Measurements from ENCODE around the gene EPHB1. TPM values are rescaled to one million over a fixed set of nuclear protein-coding genes. Genes with fewer than 3 reads are reported as not detected.

Gene EPHB1
- total RNA-seq, 1 donor from 2014 or later, result 0.53 TPM

GRCh38 chr3:135134684-135135075, 339.6 kb downstream of the EPHB1 start:
- Histone ChIP-seq H3K9me3 (no peaks in the 10 kb centered on the region), H3K36me3 (no peaks in the 10 kb centered on the region), H3K27ac (no peak overlapping the region), H3K4me3 (no peak overlapping the region), H3K4me1 (no peaks in the 10 kb centered on the region), H3K27me3 (no peaks in the 10 kb centered on the region)
- TF ChIP-seq CTCF (IDR thresholded peaks at IDR 0.05), result no peak
- intact Hi-C loops (cut with DNase I), result no loop called here
- DNase-seq (ENCODE audit: low spot score in 2 of 2), result no peak

- H3K36me3 ChIP-seq, result no peaks in the 10 kb centered on the region
- no peak overlapping the region for H3K27ac ChIP-seq
- H3K4me1 ChIP-seq, result no peaks in the 10 kb centered on the region
- TF ChIP-seq CTCF (IDR thresholded peaks at IDR 0.05), result no peak
- H3K27me3 ChIP-seq, result no peaks in the 10 kb centered on the region
- H3K9me3 ChIP-seq, result no peaks in the 10 kb centered on the region
- intact Hi-C loops (cut with DNase I), result no loop called here
- H3K4me3 ChIP-seq, result no peak overlapping the region
- DNase-seq (ENCODE audit: low spot score in 2 of 2), result no peak
Observed at GRCh38 chr3:135135445-135135844, 340.4 kb downstream of the EPHB1 start.

- Histone ChIP-seq H3K4me3 (no peak overlapping the region), H3K27me3 (no peaks in the 10 kb centered on the region), H3K4me1 (no peaks in the 10 kb centered on the region), H3K9me3 (no peaks in the 10 kb centered on the region), H3K27ac (no peak overlapping the region), H3K36me3 (no peaks in the 10 kb centered on the region)
- intact Hi-C loops (cut with DNase I), result no loop called here
- TF ChIP-seq CTCF (IDR thresholded peaks at IDR 0.05), result no peak
- no peak for DNase-seq (ENCODE audit: low spot score in 2 of 2)
Observed at GRCh38 chr3:135136361-135137100, 341.5 kb downstream of the EPHB1 start.

GRCh38 chr3:135137296-135137695, 342.2 kb downstream of the EPHB1 start:
- H3K4me3 ChIP-seq, result no peak overlapping the region
- no peak for DNase-seq (ENCODE audit: low spot score in 2 of 2)
- intact Hi-C loops (cut with DNase I), result no loop called here
- no peak for TF ChIP-seq CTCF (IDR thresholded peaks at IDR 0.05)
- H3K27me3 ChIP-seq, result no peaks in the 10 kb centered on the region
- no peaks in the 10 kb centered on the region for H3K4me1 ChIP-seq
- no peak overlapping the region for H3K27ac ChIP-seq
- H3K9me3 ChIP-seq, result no peaks in the 10 kb centered on the region
- H3K36me3 ChIP-seq, result no peaks in the 10 kb centered on the region

GRCh38 chr3:135138776-135139175, 343.7 kb downstream of the EPHB1 start:
- Histone ChIP-seq H3K9me3 (no peaks in the 10 kb centered on the region), H3K27ac (no peak overlapping the region), H3K27me3 (no peaks in the 10 kb centered on the region), H3K4me3 (no peak overlapping the region), H3K4me1 (no peaks in the 10 kb centered on the region), H3K36me3 (no peaks in the 10 kb centered on the region)
- intact Hi-C loops (cut with DNase I), result no loop called here
- no peak for DNase-seq (ENCODE audit: low spot score in 2 of 2)
- no peak for TF ChIP-seq CTCF (IDR thresholded peaks at IDR 0.05)

GRCh38 chr3:135140591-135140990, 345.5 kb downstream of the EPHB1 start:
- intact Hi-C loops (cut with DNase I), result no loop called here
- DNase-seq (ENCODE audit: low spot score in 2 of 2), result no peak
- Histone ChIP-seq H3K4me3 (no peak overlapping the region), H3K27ac (no peak overlapping the region), H3K9me3 (no peaks in the 10 kb centered on the region), H3K36me3 (no peaks in the 10 kb centered on the region), H3K4me1 (no peaks in the 10 kb centered on the region), H3K27me3 (no peaks in the 10 kb centered on the region)
- no peak for TF ChIP-seq CTCF (IDR thresholded peaks at IDR 0.05)

All from ascending aorta (tissue), 2 donors.